Uterus (tissue), 2 donors: Measurements from ENCODE around the gene GAS7.

Experiments used
- CTCF ChIP-seq, 4 experiments: fragments of 200-600 bp in 2 of 4; fragments of 450-650 bp in 2 of 4; sonication (generic) in 2 of 4; IDR thresholded peaks; one replicate each; pipeline ENCODE4 v1.5.1; 2016 to 2019; ENCODE audit warnings: antibody characterized with exemption in 4 of 4, mild to moderate bottlenecking in 2 of 4, moderate library complexity in 1 of 4
- POLR2A ChIP-seq, 2 donors: fragments of 450-650 bp; IDR thresholded peaks; one replicate each; pipeline ENCODE4 v1.6.1; 2016; ENCODE audit warnings: antibody characterized with exemption in 2 of 2, mild to moderate bottlenecking in 1 of 2, moderate library complexity in 1 of 2

DNA sequence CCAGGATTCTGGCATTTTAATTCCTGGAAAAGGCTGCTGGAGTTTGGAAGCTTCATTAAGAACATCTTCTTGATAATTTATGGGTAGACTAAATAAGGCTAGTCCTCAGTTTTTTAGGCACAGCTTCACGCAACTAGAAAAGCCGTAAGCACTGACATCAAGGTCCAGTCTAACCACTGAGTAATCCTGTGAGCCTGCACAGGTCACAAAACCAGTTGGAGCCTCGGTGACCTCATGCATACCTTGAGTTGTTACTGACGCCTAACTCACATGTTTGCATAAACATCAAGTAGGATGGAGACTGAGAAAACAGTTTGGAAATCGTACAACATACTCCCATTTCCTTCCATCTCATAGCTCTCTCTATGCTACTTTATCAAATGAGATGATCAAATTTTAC is 229.5 kb downstream of the GAS7 start:
- TF ChIP-seq CTCF (IDR thresholded peaks at IDR 0.05) (no peak), POLR2A (IDR thresholded peaks at IDR 0.05) (no peak)
